Measurements from ENCODE around the gene HCFC1R1. TPM values are rescaled to one million over a fixed set of nuclear protein-coding genes. Genes with fewer than 3 reads are reported as not detected.

HCFC1R1 gene
- total and polyA plus RNA-seq, 8 donors, result 25.1 to 66.6 (median 32.8) TPM

GRCh38 chr16:3046641-3047386 is 23.1 kb upstream of the HCFC1R1 start:
- H3K9me3 ChIP-seq, result no peaks in the 10 kb centered on the region
- intact Hi-C loops (cut with DNase I), result no loop called here

DNA sequence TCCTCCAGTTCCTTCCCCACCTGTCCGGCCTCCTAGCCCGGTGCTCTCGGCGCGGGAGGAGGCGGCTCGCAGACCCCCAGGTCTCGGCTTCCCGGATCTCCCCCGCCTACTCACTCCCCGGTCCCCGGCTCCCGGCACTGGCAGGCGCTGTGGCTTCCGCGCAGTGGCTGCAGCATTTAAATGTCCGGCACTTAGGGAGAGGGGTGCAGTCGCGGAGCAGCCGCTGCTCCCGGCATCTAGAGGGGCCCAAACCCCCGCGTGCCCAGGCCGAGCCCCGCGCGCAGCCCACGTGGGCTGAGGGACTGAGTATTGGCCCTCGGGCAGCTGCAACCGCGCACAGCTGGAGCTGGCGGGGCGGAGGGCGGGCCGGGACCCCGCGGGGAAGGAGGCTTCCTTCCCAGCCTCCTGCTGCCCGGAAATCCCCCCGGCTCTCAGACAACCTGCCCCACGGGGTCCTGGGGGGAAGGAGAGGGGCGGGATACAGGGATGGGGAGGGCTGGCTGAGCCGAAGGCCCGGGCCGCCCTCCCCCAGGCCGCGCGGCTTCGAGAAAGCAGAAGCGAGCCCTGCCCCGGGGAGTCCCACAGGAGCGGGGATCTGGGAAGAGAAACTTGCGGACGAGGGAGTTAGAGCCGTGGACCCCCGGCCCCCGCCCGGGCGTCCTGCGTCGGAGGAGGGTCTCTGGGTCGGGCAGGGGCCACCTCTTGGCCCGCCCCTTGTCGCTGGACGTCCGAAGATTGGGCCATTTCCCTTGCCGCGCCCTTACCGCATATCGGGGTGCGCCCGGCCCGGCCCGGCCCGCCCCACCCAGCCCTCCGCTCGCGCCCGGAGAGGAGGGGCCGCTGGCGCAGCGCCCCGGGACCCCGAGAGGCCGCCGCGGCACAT is 22.3 kb upstream of the HCFC1R1 start, which contains the start of gene MMP25:
MMP25 (plus strand) TSS at position 804 of the 883 bp plus-strand sequence. CDS start 357 bp downstream, outside the sequence.
- H3K36me3 ChIP-seq, result no peaks in the 10 kb centered on the region
- peaks cover 55 to 92% of the 10 kb centered on the region in 2 donors for H3K27me3 ChIP-seq
- H3K9me3 ChIP-seq, result no peaks in the 10 kb centered on the region
- intact Hi-C loops (cut with DNase I), result no loop called here
- H3K4me3 ChIP-seq, result peak within 1 kb of the TSS; percentile 25 to 61
- DNase-seq (peak in 2 of 4 donors; percentile 51 to 93), ATAC-seq (peak; percentile 64)
- peaks cover 15 to 52% of the 10 kb centered on the region in 2 donors for H3K4me1 ChIP-seq
- TF ChIP-seq CTCF (IDR thresholded peaks at IDR 0.05), result no peak
- H3K27ac ChIP-seq, result peak within 1 kb of the TSS in 1 of 2 donors; percentile 86

More at GRCh38 chr16:3046641-3047386, 23.1 kb upstream of the HCFC1R1 start:
- no peaks in the 10 kb centered on the region for H3K36me3 ChIP-seq
- peak overlapping the region; percentile 25 to 61 for H3K4me3 ChIP-seq
- peak overlapping the region in 1 of 2 donors; percentile 86 for H3K27ac ChIP-seq
- H3K27me3 ChIP-seq, result peaks cover 55 to 86% of the 10 kb centered on the region in 2 donors
- DNase-seq, result peak in 2 of 4 donors; percentile 32 to 89
- TF ChIP-seq CTCF (IDR thresholded peaks at IDR 0.05), result no peak
- H3K4me1 ChIP-seq, result peaks cover 15 to 55% of the 10 kb centered on the region in 2 donors
- ATAC-seq, result no peak

DNA sequence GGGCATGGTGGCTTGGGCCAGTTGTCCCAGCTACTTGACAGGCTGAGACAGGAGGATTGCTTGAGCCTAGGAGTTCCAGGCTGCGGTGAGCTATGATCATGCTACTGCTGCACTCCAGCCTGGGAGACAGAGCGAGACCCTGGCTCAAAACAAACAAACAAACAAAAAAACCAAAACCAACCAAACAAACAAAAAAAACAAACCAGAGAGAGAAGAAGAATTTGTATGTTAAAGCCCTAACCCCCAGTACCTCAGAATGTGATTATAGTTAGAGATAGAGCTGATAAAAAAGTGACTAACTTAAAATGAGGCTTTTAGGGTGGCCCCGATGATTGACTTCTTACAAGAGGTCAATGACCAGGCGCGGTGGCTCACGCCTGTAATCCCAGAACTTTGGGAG is 21.0 kb upstream of the HCFC1R1 start:
- DNase-seq (no peak), ATAC-seq (no peak)
- intact Hi-C loops (cut with DNase I), result no loop called here
- Histone ChIP-seq H3K4me3 (peak overlapping the region in 1 of 2 donors; percentile 61), H3K9me3 (no peaks in the 10 kb centered on the region), H3K27ac (no peak overlapping the region), H3K4me1 (peaks cover 15 to 42% of the 10 kb centered on the region in 2 donors), H3K27me3 (peaks cover 51 to 98% of the 10 kb centered on the region in 2 donors), H3K36me3 (no peaks in the 10 kb centered on the region)
- no peak for TF ChIP-seq CTCF (IDR thresholded peaks at IDR 0.05)

GRCh38 chr16:3042376-3042775 is 18.6 kb upstream of the HCFC1R1 start:
- Histone ChIP-seq H3K36me3 (no peaks in the 10 kb centered on the region), H3K27ac (no peak overlapping the region), H3K4me3 (no peak overlapping the region), H3K9me3 (no peaks in the 10 kb centered on the region), H3K27me3 (peaks cover 54 to 98% of the 10 kb centered on the region in 2 donors), H3K4me1 (peaks cover 15 to 23% of the 10 kb centered on the region in 2 donors)
- ATAC-seq (no peak), DNase-seq (no peak)
- TF ChIP-seq CTCF (IDR thresholded peaks at IDR 0.05), result no peak
- intact Hi-C loops (cut with DNase I), result no loop called here

DNA sequence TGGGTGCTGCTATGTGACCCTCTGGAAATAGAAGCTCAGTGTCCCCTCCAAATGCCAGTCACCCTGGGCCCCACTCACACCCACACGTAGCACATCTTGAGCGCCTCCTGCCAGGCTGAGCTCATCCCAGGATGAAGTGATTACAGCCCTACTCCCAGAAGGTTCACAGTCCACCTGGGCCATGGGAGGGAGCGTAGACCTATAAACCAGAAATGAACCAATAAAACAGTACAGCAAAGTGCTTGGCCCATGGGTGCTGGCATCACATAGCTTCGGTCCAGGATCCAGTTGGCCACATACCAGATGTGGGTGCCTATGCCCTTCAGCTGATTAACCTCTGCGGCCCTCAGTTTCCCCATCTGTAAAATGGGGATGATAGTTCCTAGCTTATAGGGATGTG is 15.2 kb upstream of the HCFC1R1 start:
- no peaks in the 10 kb centered on the region for H3K36me3 ChIP-seq
- no peak for ATAC-seq
- no peak overlapping the region for H3K4me3 ChIP-seq
- no peaks in the 10 kb centered on the region for H3K9me3 ChIP-seq
- no peak for TF ChIP-seq CTCF (IDR thresholded peaks at IDR 0.05)
- intact Hi-C loops (cut with DNase I), result no loop called here
- no peak overlapping the region for H3K27ac ChIP-seq
- peaks cover 0 to 19% of the 10 kb centered on the region in 2 donors for H3K4me1 ChIP-seq
- DNase-seq, result no peak
- peaks cover 39 to 98% of the 10 kb centered on the region in 2 donors for H3K27me3 ChIP-seq

Measured in left lung (tissue), 10 donors.